H9 (cell line): ENCODE measurements around the gene TM4SF5. TPM values are rescaled to one million over a fixed set of nuclear protein-coding genes. Genes with fewer than 3 reads are reported as not detected.

Experiments used
- DNase-seq: peaks from one replicate; pipeline ENCODE4 v3.0.0-alpha.2; 2017
- H2AFZ ChIP-seq: one replicate; pipeline ENCODE4 v1.6.1; 2013; ENCODE audit warnings: mild to moderate bottlenecking, low read length, control low read depth, moderate library complexity
- H2AK5ac ChIP-seq: 2 replicates; pipeline ENCODE4 v1.6.1; 2013; ENCODE audit warnings: low read length, control low read depth, mixed read lengths; ENCODE audit not compliant: insufficient read length
- H2BK120ac ChIP-seq: one replicate; pipeline ENCODE4 v1.6.1; 2013; ENCODE audit warnings: low read depth, mild to moderate bottlenecking, low read length, control low read depth, inconsistent platforms; ENCODE audit not compliant: poor library complexity, severe bottlenecking
- H2BK12ac ChIP-seq: 2 replicates; pipeline ENCODE4 v1.6.1; 2013; ENCODE audit warnings: low read length, control low read depth, mixed read lengths, low read depth; ENCODE audit not compliant: insufficient read length
- H2BK15ac ChIP-seq: 2 replicates; pipeline ENCODE4 v1.6.1; 2013; ENCODE audit warnings: low read depth, low read length, control low read depth
- H2BK20ac ChIP-seq: one replicate; pipeline ENCODE4 v1.6.1; 2013; ENCODE audit warnings: low read depth, mild to moderate bottlenecking, low read length, control low read depth, inconsistent platforms; ENCODE audit not compliant: poor library complexity, severe bottlenecking
- H2BK5ac ChIP-seq: 2 replicates; pipeline ENCODE4 v1.6.1; 2013; ENCODE audit warnings: low read length, control low read depth, mixed read lengths; ENCODE audit not compliant: insufficient read length
- H3K14ac ChIP-seq: 2 replicates; pipeline ENCODE4 v1.6.1; 2013; ENCODE audit warnings: low read length, control low read depth; ENCODE audit not compliant: insufficient read depth
- H3K18ac ChIP-seq: 2 replicates; pipeline ENCODE4 v1.6.1; 2013; ENCODE audit warnings: low read depth, mild to moderate bottlenecking, mixed read lengths, low read length, control low read depth; ENCODE audit not compliant: insufficient read length
- H3K23ac ChIP-seq: 2 replicates; pipeline ENCODE4 v1.6.1; 2013; ENCODE audit warnings: low read length, control low read depth, mixed read lengths, low read depth; ENCODE audit not compliant: insufficient read length
- H3K23me2 ChIP-seq: 2 replicates; pipeline ENCODE4 v1.6.1; 2013; ENCODE audit warnings: low read depth, mild to moderate bottlenecking, mixed read lengths, low read length, control low read depth; ENCODE audit not compliant: insufficient read length, poor library complexity, severe bottlenecking
- H3K27ac ChIP-seq: 2 replicates; pipeline ENCODE4 v1.5.1; 2013; ENCODE audit warnings: low read length, control low read depth, mixed read lengths, low read depth; ENCODE audit not compliant: insufficient read length
- H3K27me3 ChIP-seq: 2 replicates; pipeline ENCODE4 v1.6.1; 2013; ENCODE audit warnings: low read length, control low read depth, inconsistent platforms; ENCODE audit not compliant: insufficient read depth
- H3K4ac ChIP-seq: 2 replicates; pipeline ENCODE4 v1.6.1; 2013; ENCODE audit warnings: low read depth, mild to moderate bottlenecking, control low read depth, inconsistent platforms, low read length, moderate library complexity
- H3K4me1 ChIP-seq: 2 replicates; pipeline ENCODE4 v1.6.1; 2013; ENCODE audit warnings: low read length, control low read depth, inconsistent platforms; ENCODE audit not compliant: insufficient read depth
- H3K4me2 ChIP-seq: 2 replicates; pipeline ENCODE4 v1.6.1; 2013; ENCODE audit warnings: low read length, control low read depth, mixed read lengths; ENCODE audit not compliant: insufficient read length, insufficient read depth
- H3K56ac ChIP-seq: 2 replicates; pipeline ENCODE4 v1.6.1; 2013; ENCODE audit warnings: low read depth, mild to moderate bottlenecking, mixed read lengths, low read length, control low read depth; ENCODE audit not compliant: insufficient read length
- H3K79me1 ChIP-seq: 2 replicates; pipeline ENCODE4 v1.6.1; 2013; ENCODE audit warnings: low read depth, mild to moderate bottlenecking, moderate library complexity, low read length, control low read depth, inconsistent platforms; ENCODE audit not compliant: insufficient read depth, poor library complexity, severe bottlenecking
- H3K79me2 ChIP-seq: 2 replicates; pipeline ENCODE4 v1.6.1; 2013; ENCODE audit warnings: low read length, control low read depth, inconsistent platforms; ENCODE audit not compliant: insufficient read depth
- H3K9ac ChIP-seq: 2 replicates; pipeline ENCODE4 v1.6.1; 2013; ENCODE audit warnings: low read length, control low read depth, mixed read lengths; ENCODE audit not compliant: insufficient read length; ENCODE audit errors: extremely low read depth
- H3K9me3 ChIP-seq: one replicate; pipeline ENCODE4 v1.6.1; 2013; ENCODE audit warnings: low read depth, low read length, inconsistent platforms; ENCODE audit not compliant: control insufficient read depth
- H3T11ph ChIP-seq: one replicate; pipeline ENCODE4 v1.6.1; 2013; ENCODE audit warnings: mild to moderate bottlenecking, low read length, control low read depth, inconsistent platforms
- H4K20me1 ChIP-seq: one replicate; pipeline ENCODE4 v1.6.1; 2013; ENCODE audit not compliant: control insufficient read depth, insufficient read length, insufficient read depth
- H4K5ac ChIP-seq: 2 replicates; pipeline ENCODE4 v1.6.1; 2013; ENCODE audit warnings: low read depth, mild to moderate bottlenecking, mixed read lengths, low read length, control low read depth; ENCODE audit not compliant: insufficient read length
- H4K8ac ChIP-seq: replicated peaks from 2 replicates; pipeline ENCODE4 v1.6.1; 2013; ENCODE audit warnings: low read length, control low read depth, mixed read lengths, low read depth; ENCODE audit not compliant: insufficient read length
- H4K91ac ChIP-seq: 2 replicates; pipeline ENCODE4 v1.6.1; 2013; ENCODE audit warnings: low read depth, mild to moderate bottlenecking, moderate library complexity, mixed read lengths, low read length, control low read depth; ENCODE audit not compliant: insufficient read length
- H3K27ac Mint-ChIP-seq, 3 experiments: 2 replicates in 2 of 3; 3 replicates in 1 of 3; pipeline ENCODE4 v1.8.0; 2020 to 2021; ENCODE audit warnings: mixed read lengths in 3 of 3, mild to moderate bottlenecking in 1 of 3, moderate library complexity in 1 of 3
- H3K27me3 Mint-ChIP-seq: 2 replicates; pipeline ENCODE4 v1.8.0; 2021; ENCODE audit warnings: low read depth, mild to moderate bottlenecking, moderate library complexity, mixed read lengths
- H3K36me3 Mint-ChIP-seq, 3 experiments: 2 replicates in 2 of 3; 3 replicates in 1 of 3; pipeline ENCODE4 v1.8.0; 2020 to 2021; ENCODE audit warnings: low read depth in 3 of 3, mixed read lengths in 3 of 3; ENCODE audit not compliant: insufficient read depth in 1 of 3
- H3K4me1 Mint-ChIP-seq, 2 experiments: 2 replicates each; pipeline ENCODE4 v1.8.0; 2020; ENCODE audit warnings: mixed read lengths in 2 of 2
- H3K4me3 Mint-ChIP-seq, 2 experiments: 2 replicates in 1 of 2; 3 replicates in 1 of 2; pipeline ENCODE4 v1.8.0; 2020 to 2021; ENCODE audit warnings: mild to moderate bottlenecking in 2 of 2, mixed read lengths in 2 of 2, moderate library complexity in 1 of 2
- H3K9me3 Mint-ChIP-seq, 2 experiments: 2 replicates in 1 of 2; 3 replicates in 1 of 2; pipeline ENCODE4 v1.8.0; 2020; ENCODE audit warnings: mild to moderate bottlenecking in 2 of 2, mixed read lengths in 2 of 2, moderate library complexity in 1 of 2
- WGBS: extraction: QIAGEN DNeasy Blood & Tissue Kit; methylation state at CpG from one replicate; pipeline ENCODE4 v1.1.7; 2013; ENCODE audit warnings: missing lambda C conversion rate, low lambda C conversion rate, mixed read lengths; ENCODE audit not compliant: insufficient read length; ENCODE audit errors: extremely low coverage; 5-methylcytosine and 5-hydroxymethylcytosine counted together
- total RNA-seq: library from RNA; stranded (reverse); gene quantifications from 2 replicates; pipeline ENCODE4 v1.2.1, GENCODE V29; 2021
- TF ChIP-seq, protein P1 (sequence below): fragments of 200-600 bp; sonication (generic); conservative IDR thresholded peaks from 3 replicates; pipeline ENCODE4 v1.8.0; 2021; ENCODE audit warnings: antibody characterized with exemption, mild to moderate bottlenecking

TM4SF5 gene
- total RNA-seq, 1 experiment from 2014 or later, result not detected

DNA sequence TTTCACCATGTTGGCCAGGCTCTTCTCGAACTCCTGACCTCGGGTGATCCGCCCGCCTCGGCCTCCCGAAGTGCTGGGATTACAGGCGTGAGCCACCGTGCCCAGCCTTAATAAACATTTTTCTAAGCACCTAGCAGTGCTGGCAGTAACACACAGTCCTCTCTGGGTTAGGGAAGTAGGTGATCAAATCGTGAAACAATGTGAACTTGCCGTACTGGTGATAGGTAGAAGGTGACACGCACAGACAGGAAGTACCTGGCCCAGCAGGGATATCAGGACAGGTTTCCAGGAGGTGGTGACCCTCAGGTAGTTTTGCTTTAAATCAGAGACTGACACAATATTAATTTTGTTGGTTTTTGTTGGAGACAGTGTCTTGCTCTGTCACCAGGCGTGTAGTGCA lies 39.8 kb downstream of the TM4SF5 start:
- DNase-seq, result no peak
- no peak overlapping the region for H3K18ac ChIP-seq
- H4K20me1 ChIP-seq, result no peaks in the 10 kb centered on the region
- no peak overlapping the region for H3K4me2 ChIP-seq
- H3K79me1 ChIP-seq, result no peaks in the 10 kb centered on the region
- no peak overlapping the region for H3K56ac ChIP-seq
- no peak overlapping the region for H4K8ac ChIP-seq
- no peak overlapping the region for H2BK15ac ChIP-seq
- H3K9me3 ChIP-seq, result no peaks in the 10 kb centered on the region
- H3K27ac ChIP-seq, result no peak overlapping the region
- H3K9ac ChIP-seq, result no peak overlapping the region
- H3K23ac ChIP-seq, result no peak overlapping the region
- H4K5ac ChIP-seq, result no peak overlapping the region
- WGBS, result no CpG with 5 or more reads among the region's 12 CpGs
- no peak overlapping the region for H3K4ac ChIP-seq
- TF ChIP-seq, protein P1, sequence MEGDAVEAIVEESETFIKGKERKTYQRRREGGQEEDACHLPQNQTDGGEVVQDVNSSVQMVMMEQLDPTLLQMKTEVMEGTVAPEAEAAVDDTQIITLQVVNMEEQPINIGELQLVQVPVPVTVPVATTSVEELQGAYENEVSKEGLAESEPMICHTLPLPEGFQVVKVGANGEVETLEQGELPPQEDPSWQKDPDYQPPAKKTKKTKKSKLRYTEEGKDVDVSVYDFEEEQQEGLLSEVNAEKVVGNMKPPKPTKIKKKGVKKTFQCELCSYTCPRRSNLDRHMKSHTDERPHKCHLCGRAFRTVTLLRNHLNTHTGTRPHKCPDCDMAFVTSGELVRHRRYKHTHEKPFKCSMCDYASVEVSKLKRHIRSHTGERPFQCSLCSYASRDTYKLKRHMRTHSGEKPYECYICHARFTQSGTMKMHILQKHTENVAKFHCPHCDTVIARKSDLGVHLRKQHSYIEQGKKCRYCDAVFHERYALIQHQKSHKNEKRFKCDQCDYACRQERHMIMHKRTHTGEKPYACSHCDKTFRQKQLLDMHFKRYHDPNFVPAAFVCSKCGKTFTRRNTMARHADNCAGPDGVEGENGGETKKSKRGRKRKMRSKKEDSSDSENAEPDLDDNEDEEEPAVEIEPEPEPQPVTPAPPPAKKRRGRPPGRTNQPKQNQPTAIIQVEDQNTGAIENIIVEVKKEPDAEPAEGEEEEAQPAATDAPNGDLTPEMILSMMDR, result no peak
- no peak overlapping the region for H2BK12ac ChIP-seq
- H3K36me3 Mint-ChIP-seq, result peaks cover 20 to 57% (median 46%) of the 10 kb centered on the region in 3 experiments
- H3K4me1 ChIP-seq, result no peaks in the 10 kb centered on the region
- H3K4me1 Mint-ChIP-seq, result peaks cover 11% of the 10 kb centered on the region in 2 experiments
- no peak overlapping the region; a peak in 1 of 7 replicates for H3K27ac Mint-ChIP-seq
- H3K27me3 Mint-ChIP-seq, result no peaks in the 10 kb centered on the region; the same call in 1 of the 2 replicates
- no peaks in the 10 kb centered on the region for H3K27me3 ChIP-seq
- no peak overlapping the region for H2BK20ac ChIP-seq
- no peak overlapping the region for H2AK5ac ChIP-seq
- H3K4me3 Mint-ChIP-seq, result no peak overlapping the region
- H3K23me2 ChIP-seq, result peaks cover 5% of the 10 kb centered on the region
- no peak overlapping the region for H2BK120ac ChIP-seq
- H2AFZ ChIP-seq, result no peak overlapping the region
- no peak overlapping the region for H3K14ac ChIP-seq
- H3K9me3 Mint-ChIP-seq, result peaks cover 2% of the 10 kb centered on the region in 2 experiments; a peak in 4 of 5 replicates
- no peak overlapping the region for H2BK5ac ChIP-seq
- no peak overlapping the region for H4K91ac ChIP-seq
- no peak overlapping the region for H3T11ph ChIP-seq
- no peaks in the 10 kb centered on the region for H3K79me2 ChIP-seq
